Tibial nerve (tissue), 4 donors: Measurements from ENCODE around the gene MSL3B.
"Not testable (repeated sequence)": the region's sequence is repeated elsewhere in the genome, so short reads cannot be mapped to it uniquely, and the experiment has no call there.

Source experiments
- DNase-seq, 2 donors: peaks; one replicate each; pipeline ENCODE4 v3.0.0-alpha.2; 2019; ENCODE audit warnings: low spot score in 2 of 2
- H3K27ac ChIP-seq, 4 donors: fragments of 200-600 bp; sonication (generic) in 3 of 4; one replicate each; pipeline ENCODE4 v1.5.1; 2017 to 2019; ENCODE audit warnings: mild to moderate bottlenecking in 1 of 4
- H3K27me3 ChIP-seq, 2 donors: fragments of 200-600 bp; sonication (generic) in 1 of 2; one replicate each; pipeline versions ENCODE4 v1.5.1 to v1.6.0; 2017 to 2019
- H3K36me3 ChIP-seq, 3 donors: fragments of 200-600 bp; sonication (generic); one replicate each; pipeline ENCODE4 v1.5.1; 2018 to 2019
- H3K4me1 ChIP-seq, 4 donors: fragments of 200-600 bp; sonication (generic) in 3 of 4; one replicate each; pipeline ENCODE4 v1.5.1; 2017 to 2019
- H3K4me3 ChIP-seq, 4 donors: fragments of 200-600 bp; sonication (generic) in 3 of 4; one replicate each; pipeline ENCODE4 v1.5.1; 2017 to 2019; ENCODE audit warnings: mild to moderate bottlenecking in 1 of 4, moderate library complexity in 1 of 4
- H3K9me3 ChIP-seq, 4 donors: fragments of 200-600 bp; sonication (generic) in 3 of 4; one replicate each; pipeline ENCODE4 v1.5.1; 2017 to 2019
- EP300 ChIP-seq, 2 donors: sonication (generic); formaldehyde crosslinking; IDR thresholded peaks; one replicate each; pipeline ENCODE4 v1.6.1; 2017; ENCODE audit warnings: antibody characterized with exemption in 2 of 2, mild to moderate bottlenecking in 1 of 2
- POLR2A ChIP-seq, 2 donors: fragments of 450-650 bp; IDR thresholded peaks; one replicate each; pipeline ENCODE4 v1.6.1; 2017; ENCODE audit warnings: antibody characterized with exemption in 2 of 2, mild to moderate bottlenecking in 2 of 2, moderate library complexity in 2 of 2
- WGBS, 2 donors: methylation state at CpG; one replicate each; pipeline ENCODE4 v1.1.5; 2018; 5-methylcytosine and 5-hydroxymethylcytosine counted together
- TF ChIP-seq, protein P1 (sequence below), 5 experiments: fragments of 200-600 bp in 3 of 5; fragments of 450-650 bp in 2 of 5; sonication (generic) in 3 of 5; IDR thresholded peaks; one replicate each; pipeline ENCODE4 v1.5.1; 2016 to 2019; ENCODE audit warnings: antibody characterized with exemption in 5 of 5, mild to moderate bottlenecking in 3 of 5, moderate library complexity in 2 of 5

MSL3B gene

DNA sequence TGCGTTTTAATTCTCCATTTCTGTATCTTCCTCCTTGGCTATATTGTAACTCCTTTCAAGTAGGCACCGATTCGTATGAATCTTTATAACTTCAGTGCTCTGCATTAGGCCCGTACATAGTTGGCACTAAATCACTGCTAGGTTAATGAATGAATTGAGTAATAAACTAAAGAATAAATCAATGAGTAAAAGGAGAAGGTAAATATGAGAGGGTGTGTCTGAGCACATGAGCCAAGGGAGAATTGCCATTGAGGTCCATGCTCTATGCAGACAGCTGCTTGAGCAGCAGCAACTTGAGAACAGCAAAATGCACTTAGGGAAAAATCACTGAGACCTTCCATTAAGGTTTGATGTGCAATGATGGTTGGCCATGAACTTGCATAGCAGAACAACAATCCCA lies 37.8 kb upstream of the MSL3B start:
- Histone ChIP-seq H3K27me3 (no peaks in the 10 kb centered on the region), H3K27ac (no peak overlapping the region), H3K9me3 (peaks cover 0 to 5% (median 0%) of the 10 kb centered on the region in 4 donors), H3K36me3 (no peaks in the 10 kb centered on the region), H3K4me3 (no peak overlapping the region), H3K4me1 (no peaks in the 10 kb centered on the region)
- TF ChIP-seq EP300 (IDR thresholded peaks at IDR 0.05) (no peak), POLR2A (IDR thresholded peaks at IDR 0.05) (no peak)
- TF ChIP-seq, protein P1, sequence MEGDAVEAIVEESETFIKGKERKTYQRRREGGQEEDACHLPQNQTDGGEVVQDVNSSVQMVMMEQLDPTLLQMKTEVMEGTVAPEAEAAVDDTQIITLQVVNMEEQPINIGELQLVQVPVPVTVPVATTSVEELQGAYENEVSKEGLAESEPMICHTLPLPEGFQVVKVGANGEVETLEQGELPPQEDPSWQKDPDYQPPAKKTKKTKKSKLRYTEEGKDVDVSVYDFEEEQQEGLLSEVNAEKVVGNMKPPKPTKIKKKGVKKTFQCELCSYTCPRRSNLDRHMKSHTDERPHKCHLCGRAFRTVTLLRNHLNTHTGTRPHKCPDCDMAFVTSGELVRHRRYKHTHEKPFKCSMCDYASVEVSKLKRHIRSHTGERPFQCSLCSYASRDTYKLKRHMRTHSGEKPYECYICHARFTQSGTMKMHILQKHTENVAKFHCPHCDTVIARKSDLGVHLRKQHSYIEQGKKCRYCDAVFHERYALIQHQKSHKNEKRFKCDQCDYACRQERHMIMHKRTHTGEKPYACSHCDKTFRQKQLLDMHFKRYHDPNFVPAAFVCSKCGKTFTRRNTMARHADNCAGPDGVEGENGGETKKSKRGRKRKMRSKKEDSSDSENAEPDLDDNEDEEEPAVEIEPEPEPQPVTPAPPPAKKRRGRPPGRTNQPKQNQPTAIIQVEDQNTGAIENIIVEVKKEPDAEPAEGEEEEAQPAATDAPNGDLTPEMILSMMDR (IDR thresholded peaks at IDR 0.05) = no peak
- WGBS, 2 donors = 91 to 93% methylated on average over 4 of the region's 4 CpGs
- no peak for DNase-seq

DNA sequence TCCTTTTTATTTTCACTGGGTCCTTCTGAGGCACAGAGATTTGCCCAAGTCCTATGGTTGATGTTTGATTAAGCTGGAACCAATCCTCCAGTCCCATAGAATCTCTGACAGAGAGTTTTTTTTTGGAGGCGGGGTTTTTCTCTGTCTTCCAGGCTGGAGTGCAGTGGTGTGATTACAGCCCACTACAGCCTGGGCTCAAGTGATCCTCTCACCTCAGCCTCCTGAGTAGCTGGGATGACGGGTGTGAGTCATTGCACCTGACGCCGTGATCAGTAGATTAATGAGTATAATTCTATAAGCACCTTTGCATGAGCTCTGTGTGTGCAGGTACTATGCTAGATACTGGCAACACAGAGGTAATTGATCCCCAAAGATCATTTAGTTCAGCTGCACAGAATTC lies 33.7 kb upstream of the MSL3B start:
- no peaks in the 10 kb centered on the region for H3K36me3 ChIP-seq
- TF ChIP-seq EP300 (IDR thresholded peaks at IDR 0.05) (no peak), POLR2A (IDR thresholded peaks at IDR 0.05) (no peak)
- TF ChIP-seq, protein P1 (IDR thresholded peaks at IDR 0.05) = no peak
- H3K27me3 ChIP-seq = no peaks in the 10 kb centered on the region
- H3K9me3 ChIP-seq = peaks cover 0 to 5% (median 0%) of the 10 kb centered on the region in 4 donors
- H3K27ac ChIP-seq = no peak overlapping the region
- H3K4me3 ChIP-seq = no peak overlapping the region
- no peak for DNase-seq
- 95 to 96% methylated on average over 4 of the region's 4 CpGs for WGBS, 2 donors
- no peaks in the 10 kb centered on the region for H3K4me1 ChIP-seq

- Histone ChIP-seq H3K9me3 (peaks cover 0 to 5% (median 0%) of the 10 kb centered on the region in 4 donors), H3K27ac (no peak overlapping the region), H3K4me1 (no peaks in the 10 kb centered on the region), H3K4me3 (no peak overlapping the region), H3K36me3 (no peaks in the 10 kb centered on the region), H3K27me3 (no peaks in the 10 kb centered on the region)
- WGBS, 2 donors = 74 to 75% methylated on average over 4 of the region's 4 CpGs
- TF ChIP-seq EP300 (IDR thresholded peaks at IDR 0.05) = no peak
- no peak for TF ChIP-seq POLR2A (IDR thresholded peaks at IDR 0.05)
- TF ChIP-seq, protein P1 (IDR thresholded peaks at IDR 0.05) = no peak
- no peak for DNase-seq
Measured at GRCh38 chr2:233901367-233901766, 33.2 kb upstream of the MSL3B start.

DNA sequence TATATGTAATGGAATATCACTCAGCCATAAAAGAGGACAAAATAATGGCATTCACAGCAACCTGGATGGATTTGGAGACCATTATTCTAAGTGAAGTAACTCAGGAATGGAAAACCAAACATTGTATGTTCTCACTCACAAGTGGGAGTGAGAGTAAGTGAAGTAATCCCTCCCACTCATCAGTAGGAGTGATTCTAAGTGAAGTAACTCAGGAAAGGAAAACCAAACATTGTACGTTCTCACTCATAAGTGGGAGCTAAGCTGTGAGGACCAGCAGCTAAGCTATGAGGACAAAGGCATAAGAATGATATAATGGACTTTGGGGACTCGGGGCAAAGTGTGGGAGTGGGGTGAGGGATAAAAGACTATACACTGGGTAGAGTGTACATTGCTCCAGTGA lies 28.1 kb upstream of the MSL3B start:
- not testable (repeated sequence) for H3K4me1 ChIP-seq, H3K9me3 ChIP-seq, H3K36me3 ChIP-seq, H3K4me3 ChIP-seq, H3K27me3 ChIP-seq, H3K27ac ChIP-seq, DNase-seq
- WGBS, 2 donors = 63 to 75% methylated on average over 2 of the region's 2 CpGs

- 84 to 91% methylated on average over 2 of the region's 2 CpGs for WGBS, 2 donors
- no peak for DNase-seq
- Histone ChIP-seq H3K4me3 (no peak overlapping the region), H3K9me3 (no peaks in the 10 kb centered on the region), H3K27me3 (no peaks in the 10 kb centered on the region), H3K4me1 (no peaks in the 10 kb centered on the region), H3K36me3 (no peaks in the 10 kb centered on the region), H3K27ac (no peak overlapping the region)
- TF ChIP-seq POLR2A (IDR thresholded peaks at IDR 0.05) = no peak
- TF ChIP-seq EP300 (IDR thresholded peaks at IDR 0.05) = no peak
- TF ChIP-seq, protein P1 (IDR thresholded peaks at IDR 0.05) = no peak
Measured at GRCh38 chr2:233892793-233893192, 24.6 kb upstream of the MSL3B start.

- no peaks in the 10 kb centered on the region for H3K27me3 ChIP-seq
- TF ChIP-seq, protein P1 (IDR thresholded peaks at IDR 0.05) = no peak
- no peak for TF ChIP-seq EP300 (IDR thresholded peaks at IDR 0.05)
- no peak for TF ChIP-seq POLR2A (IDR thresholded peaks at IDR 0.05)
- H3K36me3 ChIP-seq = no peaks in the 10 kb centered on the region
- H3K27ac ChIP-seq = no peak overlapping the region
- DNase-seq = no peak
- H3K4me3 ChIP-seq = no peak overlapping the region
- peaks cover 0 to 36% (median 8%) of the 10 kb centered on the region in 4 donors for H3K9me3 ChIP-seq
- no peaks in the 10 kb centered on the region for H3K4me1 ChIP-seq
Measured at GRCh38 chr2:233882353-233882752, 14.2 kb upstream of the MSL3B start.

- peaks cover 0 to 22% (median 4%) of the 10 kb centered on the region in 4 donors for H3K9me3 ChIP-seq
- not testable (repeated sequence) for H3K27ac ChIP-seq, DNase-seq, H3K4me3 ChIP-seq, H3K36me3 ChIP-seq, H3K4me1 ChIP-seq, H3K27me3 ChIP-seq
- WGBS, 2 donors = 42 to 55% methylated on average over 2 of the region's 2 CpGs
Measured at GRCh38 chr2:233872125-233872524, 3.9 kb upstream of the MSL3B start.
